Progenitor cell of endocrine pancreas (in vitro differentiated cells): ENCODE measurements around the gene LSS. TPM values are rescaled to one million over a fixed set of nuclear protein-coding genes. Genes with fewer than 3 reads are reported as not detected.
"Not testable (repeated sequence)": the region's sequence is repeated elsewhere in the genome, so short reads cannot be mapped to it uniquely, and the experiment has no call there.

Experiments used
- DNase-seq: peaks from one replicate; pipeline ENCODE4 v3.0.0; 2021; ENCODE audit warnings: low spot score; ENCODE audit not compliant: unreplicated experiment
- H3K27ac Mint-ChIP-seq: 2 replicates; pipeline ENCODE4 v1.8.0; 2021; ENCODE audit warnings: mild to moderate bottlenecking, moderate library complexity, mixed read lengths
- H3K27me3 Mint-ChIP-seq: 2 replicates; pipeline ENCODE4 v1.8.0; 2021; ENCODE audit warnings: mixed read lengths
- H3K36me3 Mint-ChIP-seq: 2 replicates; pipeline ENCODE4 v1.8.0; 2022; ENCODE audit warnings: mixed read lengths; ENCODE audit not compliant: insufficient read depth
- H3K4me1 Mint-ChIP-seq: 2 replicates; pipeline ENCODE4 v1.8.0; 2021; ENCODE audit warnings: low read depth, mixed read lengths
- H3K4me3 Mint-ChIP-seq: 2 replicates; pipeline ENCODE4 v1.8.0; 2021; ENCODE audit warnings: low read depth, mild to moderate bottlenecking, moderate library complexity, mixed read lengths
- H3K9me3 Mint-ChIP-seq: 2 replicates; pipeline ENCODE4 v1.8.0; 2021; ENCODE audit warnings: low read depth, mixed read lengths
- CTCF ChIP-seq: fragments of 200-600 bp; sonication (generic); IDR thresholded peaks from one replicate; pipeline ENCODE4 v1.5.0; 2021; ENCODE audit warnings: antibody characterized with exemption, mild to moderate bottlenecking; ENCODE audit not compliant: unreplicated experiment
- total RNA-seq: library from RNA; stranded (reverse); gene quantifications from 2 replicates; pipeline ENCODE4 v1.2.1, GENCODE V29; 2021

LSS gene
- total RNA-seq, 1 donor from 2014 or later = 145 TPM

- H3K4me1 Mint-ChIP-seq = peaks cover 4% of the 10 kb centered on the region
- peak overlapping the region; percentile 88 for H3K4me3 Mint-ChIP-seq
- DNase-seq = peak; percentile 79
- H3K27me3 Mint-ChIP-seq = no peaks in the 10 kb centered on the region
- H3K9me3 Mint-ChIP-seq = no peaks in the 10 kb centered on the region
- peaks cover 3% of the 10 kb centered on the region for H3K36me3 Mint-ChIP-seq
- no peak for TF ChIP-seq CTCF
- peak overlapping the region; percentile 95 for H3K27ac Mint-ChIP-seq
These were observed 43.7 kb downstream of the LSS start for GRCh38 chr21:46184625-46185555.

GRCh38 chr21:46183910-46184624 is 44.5 kb downstream of the LSS start, which contains the start of gene SPATC1L:
Gene SPATC1L (minus strand): TSS chr21:46184459. CDS start chr21:46182816, 1,643 bp downstream.
- Mint-ChIP-seq H3K4me3 (peak within 1 kb of the TSS; percentile 91), H3K4me1 (peaks cover 4% of the 10 kb centered on the region), H3K36me3 (peaks cover 4% of the 10 kb centered on the region), H3K27me3 (no peaks in the 10 kb centered on the region), H3K9me3 (no peaks in the 10 kb centered on the region), H3K27ac (peak within 1 kb of the TSS; percentile 95)
- no peak for DNase-seq
- no peak for TF ChIP-seq CTCF

- H3K4me1 Mint-ChIP-seq, H3K9me3 Mint-ChIP-seq, H3K27me3 Mint-ChIP-seq, H3K27ac Mint-ChIP-seq, DNase-seq, H3K36me3 Mint-ChIP-seq: not testable (repeated sequence)
- peak overlapping the region; percentile 91 for H3K4me3 Mint-ChIP-seq
These were observed 45.2 kb downstream of the LSS start for GRCh38 chr21:46183337-46183909.

- Mint-ChIP-seq H3K4me3 (peak overlapping the region; percentile 69), H3K27ac (no peak overlapping the region), H3K9me3 (peaks cover under 1% of the 10 kb centered on the region), H3K4me1 (peaks cover 4% of the 10 kb centered on the region), H3K27me3 (no peaks in the 10 kb centered on the region), H3K36me3 (peaks cover 2% of the 10 kb centered on the region)
- DNase-seq = no peak
- no peak for TF ChIP-seq CTCF
These were observed 45.8 kb downstream of the LSS start for GRCh38 chr21:46182548-46183336.

GRCh38 chr21:46181953-46182547 is 46.5 kb downstream of the LSS start:
- Mint-ChIP-seq H3K4me3 (peak overlapping the region; percentile 50), H3K36me3 (peaks cover 7% of the 10 kb centered on the region), H3K9me3 (peaks cover 8% of the 10 kb centered on the region), H3K4me1 (peaks cover 4% of the 10 kb centered on the region), H3K27me3 (no peaks in the 10 kb centered on the region), H3K27ac (no peak overlapping the region)
- DNase-seq = no peak
- no peak for TF ChIP-seq CTCF
